Measurements from ENCODE around the gene RELT. TPM values are rescaled to one million over a fixed set of nuclear protein-coding genes. Genes with fewer than 3 reads are reported as not detected.

Gene RELT
- total RNA-seq, 1 donor from 2014 or later = 20.9 TPM

GRCh38 chr11:73396985-73397384, 20.8 kb downstream of the RELT start:
- Mint-ChIP-seq H3K27me3 (ENCODE audit: low read depth) (peaks cover 3% of the 10 kb centered on the region), H3K27ac (ENCODE audit: unreplicated experiment) (no peak overlapping the region), H3K4me3 (peak overlapping the region; percentile 24), H3K9me3 (no peaks in the 10 kb centered on the region), H3K36me3 (ENCODE audit: low read depth) (peaks cover 3% of the 10 kb centered on the region), H3K4me1 (peaks cover 14% of the 10 kb centered on the region)
- TF ChIP-seq CTCF (conservative IDR thresholded peaks at IDR 0.05) = no peak
- no peak for DNase-seq (ENCODE audit: low read depth, low spot score)

GRCh38 chr11:73397468-73398131, 21.4 kb downstream of the RELT start:
- DNase-seq (ENCODE audit: low read depth, low spot score) = no peak
- Mint-ChIP-seq H3K27me3 (ENCODE audit: low read depth) (peaks cover 3% of the 10 kb centered on the region), H3K4me3 (peak overlapping the region; percentile 24), H3K9me3 (no peaks in the 10 kb centered on the region), H3K36me3 (ENCODE audit: low read depth) (peaks cover 3% of the 10 kb centered on the region), H3K4me1 (peaks cover 14% of the 10 kb centered on the region), H3K27ac (ENCODE audit: unreplicated experiment) (no peak overlapping the region)
- TF ChIP-seq CTCF (conservative IDR thresholded peaks at IDR 0.05) = no peak

GRCh38 chr11:73398132-73398526, 21.9 kb downstream of the RELT start:
- no peak overlapping the region for H3K27ac Mint-ChIP-seq (ENCODE audit: unreplicated experiment)

GRCh38 chr11:73398721-73399120, 22.5 kb downstream of the RELT start:
- no peak for TF ChIP-seq CTCF (conservative IDR thresholded peaks at IDR 0.05)
- H3K36me3 Mint-ChIP-seq (ENCODE audit: low read depth) = no peaks in the 10 kb centered on the region
- peaks cover 14% of the 10 kb centered on the region for H3K4me1 Mint-ChIP-seq
- no peak for DNase-seq (ENCODE audit: low read depth, low spot score)
- H3K27ac Mint-ChIP-seq (ENCODE audit: unreplicated experiment) = no peak overlapping the region
- no peak overlapping the region for H3K4me3 Mint-ChIP-seq
- no peaks in the 10 kb centered on the region for H3K9me3 Mint-ChIP-seq
- no peaks in the 10 kb centered on the region for H3K27me3 Mint-ChIP-seq (ENCODE audit: low read depth)

More at GRCh38 chr11:73398132-73398526, 21.9 kb downstream of the RELT start:
- Mint-ChIP-seq H3K4me3 (no peak overlapping the region), H3K36me3 (ENCODE audit: low read depth) (peaks cover 3% of the 10 kb centered on the region), H3K4me1 (peaks cover 14% of the 10 kb centered on the region), H3K9me3 (no peaks in the 10 kb centered on the region), H3K27me3 (ENCODE audit: low read depth) (peaks cover 3% of the 10 kb centered on the region)
- no peak for DNase-seq (ENCODE audit: low read depth, low spot score)
- TF ChIP-seq CTCF (conservative IDR thresholded peaks at IDR 0.05) = no peak

GRCh38 chr11:73399159-73399590, 23.0 kb downstream of the RELT start:
- Mint-ChIP-seq H3K27me3 (ENCODE audit: low read depth) (no peaks in the 10 kb centered on the region), H3K4me3 (peak overlapping the region; percentile 7), H3K4me1 (peaks cover 17% of the 10 kb centered on the region), H3K27ac (ENCODE audit: unreplicated experiment) (no peak overlapping the region), H3K9me3 (no peaks in the 10 kb centered on the region), H3K36me3 (ENCODE audit: low read depth) (no peaks in the 10 kb centered on the region)
- TF ChIP-seq CTCF (conservative IDR thresholded peaks at IDR 0.05) = no peak
- DNase-seq (ENCODE audit: low read depth, low spot score) = no peak

Measured in neural crest cell (in vitro differentiated cells).